ENCODE data around the gene CRYAB. TPM values are rescaled to one million over a fixed set of nuclear protein-coding genes. Genes with fewer than 3 reads are reported as not detected.

CRYAB gene
- total RNA-seq, 1 donor from 2014 or later = 35.5 TPM

- peak overlapping the region; percentile 87 for H3K27ac Mint-ChIP-seq (ENCODE audit: unreplicated experiment)
- no peaks in the 10 kb centered on the region for H3K9me3 Mint-ChIP-seq (ENCODE audit: unreplicated experiment)
- H3K27me3 Mint-ChIP-seq (ENCODE audit: unreplicated experiment) = peaks cover under 1% of the 10 kb centered on the region
- peak overlapping the region; percentile 44 for H3K4me3 Mint-ChIP-seq (ENCODE audit: unreplicated experiment)
- no peak for TF ChIP-seq CTCF (IDR thresholded peaks at IDR 0.05)
- peaks cover 36% of the 10 kb centered on the region for H3K4me1 Mint-ChIP-seq (ENCODE audit: unreplicated experiment)
- no peaks in the 10 kb centered on the region for H3K36me3 Mint-ChIP-seq (ENCODE audit: unreplicated experiment)
- no peak for DNase-seq (ENCODE audit: extremely low spot score, unreplicated experiment)
Observed at GRCh38 chr11:111910676-111911562, 651 bp downstream of the CRYAB start.

- no peak overlapping the region for H3K27ac Mint-ChIP-seq (ENCODE audit: unreplicated experiment)
- no peak for DNase-seq (ENCODE audit: extremely low spot score, unreplicated experiment)
- H3K9me3 Mint-ChIP-seq (ENCODE audit: unreplicated experiment) = no peaks in the 10 kb centered on the region
- TF ChIP-seq CTCF (IDR thresholded peaks at IDR 0.05) = no peak
- no peaks in the 10 kb centered on the region for H3K36me3 Mint-ChIP-seq (ENCODE audit: unreplicated experiment)
- no peaks in the 10 kb centered on the region for H3K27me3 Mint-ChIP-seq (ENCODE audit: unreplicated experiment)
- peaks cover 36% of the 10 kb centered on the region for H3K4me1 Mint-ChIP-seq (ENCODE audit: unreplicated experiment)
- no peak overlapping the region for H3K4me3 Mint-ChIP-seq (ENCODE audit: unreplicated experiment)
Observed at GRCh38 chr11:111909378-111909777, 2.2 kb downstream of the CRYAB start.

GRCh38 chr11:111908639-111909305 lies 2.8 kb downstream of the CRYAB start:
- Mint-ChIP-seq H3K27me3 (ENCODE audit: unreplicated experiment) (no peaks in the 10 kb centered on the region), H3K9me3 (ENCODE audit: unreplicated experiment) (no peaks in the 10 kb centered on the region), H3K36me3 (ENCODE audit: unreplicated experiment) (no peaks in the 10 kb centered on the region), H3K4me1 (ENCODE audit: unreplicated experiment) (peaks cover 30% of the 10 kb centered on the region), H3K27ac (ENCODE audit: unreplicated experiment) (no peak overlapping the region), H3K4me3 (ENCODE audit: unreplicated experiment) (no peak overlapping the region)
- DNase-seq (ENCODE audit: extremely low spot score, unreplicated experiment) = no peak
- no peak for TF ChIP-seq CTCF (IDR thresholded peaks at IDR 0.05)

- H3K27me3 Mint-ChIP-seq (ENCODE audit: unreplicated experiment) = peaks cover 5% of the 10 kb centered on the region
- H3K4me3 Mint-ChIP-seq (ENCODE audit: unreplicated experiment) = no peak overlapping the region
- H3K36me3 Mint-ChIP-seq (ENCODE audit: unreplicated experiment) = no peaks in the 10 kb centered on the region
- TF ChIP-seq CTCF (IDR thresholded peaks at IDR 0.05) = no peak
- peaks cover 15% of the 10 kb centered on the region for H3K4me1 Mint-ChIP-seq (ENCODE audit: unreplicated experiment)
- no peaks in the 10 kb centered on the region for H3K9me3 Mint-ChIP-seq (ENCODE audit: unreplicated experiment)
- no peak overlapping the region for H3K27ac Mint-ChIP-seq (ENCODE audit: unreplicated experiment)
- DNase-seq (ENCODE audit: extremely low spot score, unreplicated experiment) = no peak
Observed at GRCh38 chr11:111906680-111907079, 4.9 kb downstream of the CRYAB start.

DNA sequence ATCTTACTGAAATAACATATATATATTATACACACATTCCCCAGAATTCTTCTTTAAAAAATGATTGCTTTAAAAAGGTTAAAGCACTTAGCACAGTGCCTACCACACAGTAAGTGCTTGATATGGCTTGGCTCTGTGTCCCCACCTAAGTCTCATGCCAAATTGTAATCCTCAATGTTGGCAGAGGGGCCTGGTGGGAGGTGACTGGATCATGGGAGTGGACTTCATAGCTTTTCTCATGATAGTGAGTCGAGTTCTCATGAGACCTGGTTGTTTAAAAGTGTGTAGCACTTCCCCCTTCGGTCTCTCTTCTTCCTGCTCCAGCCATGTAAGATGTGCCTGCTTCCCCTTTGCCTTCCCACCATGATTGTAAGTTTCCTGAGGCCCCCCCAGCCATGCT lies 6.2 kb downstream of the CRYAB start:
- peaks cover 4% of the 10 kb centered on the region for H3K4me1 Mint-ChIP-seq (ENCODE audit: unreplicated experiment)
- no peaks in the 10 kb centered on the region for H3K36me3 Mint-ChIP-seq (ENCODE audit: unreplicated experiment)
- peaks cover 7% of the 10 kb centered on the region for H3K27me3 Mint-ChIP-seq (ENCODE audit: unreplicated experiment)
- H3K4me3 Mint-ChIP-seq (ENCODE audit: unreplicated experiment) = no peak overlapping the region
- DNase-seq (ENCODE audit: extremely low spot score, unreplicated experiment) = no peak
- no peak for TF ChIP-seq CTCF (IDR thresholded peaks at IDR 0.05)
- no peaks in the 10 kb centered on the region for H3K9me3 Mint-ChIP-seq (ENCODE audit: unreplicated experiment)
- peak overlapping the region; percentile 58 for H3K27ac Mint-ChIP-seq (ENCODE audit: unreplicated experiment)
